Tibial artery (tissue), 4 donors: Measurements from ENCODE around the gene GABBR2.

ENCODE experiments used
- DNase-seq, 2 donors: peaks; one replicate each; pipeline ENCODE4 v3.0.0-alpha.2; 2019
- H3K27ac ChIP-seq, 2 donors: fragments of 200-600 bp; sonication (generic) in 1 of 2; 1 replicate in 1 of 2; 2 replicates in 1 of 2; pipeline ENCODE4 v1.5.1; 2018 to 2019; ENCODE audit warnings: mild to moderate bottlenecking in 1 of 2
- H3K27me3 ChIP-seq, 2 donors: fragments of 200-600 bp; sonication (generic) in 1 of 2; one replicate each; pipeline versions ENCODE4 v1.5.1 to v1.6.0; 2016 to 2019
- H3K36me3 ChIP-seq, 3 donors: fragments of 200-600 bp; sonication (generic) in 2 of 3; one replicate each; pipeline ENCODE4 v1.5.1; 2016 to 2019; ENCODE audit warnings: mild to moderate bottlenecking in 2 of 3
- H3K4me1 ChIP-seq, 4 donors: fragments of 200-600 bp; sonication (generic) in 2 of 4; 1 replicate in 3 of 4; 2 replicates in 1 of 4; pipeline ENCODE4 v1.5.1; 2016 to 2019
- H3K4me3 ChIP-seq, 2 donors: fragments of 200-600 bp; sonication (generic) in 1 of 2; 1 replicate in 1 of 2; 2 replicates in 1 of 2; pipeline ENCODE4 v1.5.1; 2018 to 2019; ENCODE audit warnings: mild to moderate bottlenecking in 2 of 2
- H3K9me3 ChIP-seq, 3 donors: fragments of 200-600 bp; sonication (generic) in 1 of 3; one replicate each; pipeline ENCODE4 v1.5.1; 2016 to 2019
- CTCF ChIP-seq, 2 experiments: fragments of 200-600 bp in 1 of 2; fragments of 450-650 bp in 1 of 2; IDR thresholded peaks; one replicate each; pipeline ENCODE4 v1.5.1; 2017 to 2019; ENCODE audit warnings: antibody characterized with exemption in 2 of 2, mild to moderate bottlenecking in 1 of 2, moderate library complexity in 1 of 2
- intact Hi-C: fragments of 100-400 bp; cut with DNase I; formaldehyde crosslinking; loops from one replicate; pipeline ENCODE4 v1.15.0; 2023; ENCODE audit warnings: low total_unique reads

GABBR2 gene

GRCh38 chr9:98570055-98570454 lies 138.7 kb downstream of the GABBR2 start:
- intact Hi-C loops = no loop called here
- Histone ChIP-seq H3K36me3 (no peaks in the 10 kb centered on the region), H3K27me3 (peaks cover 0 to 4% of the 10 kb centered on the region in 2 donors), H3K27ac (no peak overlapping the region), H3K9me3 (no peaks in the 10 kb centered on the region), H3K4me3 (no peak overlapping the region), H3K4me1 (no peaks in the 10 kb centered on the region)
- no peak for TF ChIP-seq CTCF (IDR thresholded peaks at IDR 0.05)
- no peak for DNase-seq

- DNase-seq = no peak
- Histone ChIP-seq H3K4me3 (no peak overlapping the region), H3K36me3 (no peaks in the 10 kb centered on the region), H3K9me3 (no peaks in the 10 kb centered on the region), H3K27ac (no peak overlapping the region), H3K27me3 (peaks cover 0 to 4% of the 10 kb centered on the region in 2 donors), H3K4me1 (no peaks in the 10 kb centered on the region)
- intact Hi-C loops = no loop called here
- TF ChIP-seq CTCF (IDR thresholded peaks at IDR 0.05) = no peak
Observed at GRCh38 chr9:98569491-98569890, 139.2 kb downstream of the GABBR2 start.

GRCh38 chr9:98568909-98569469 lies 139.7 kb downstream of the GABBR2 start:
- Histone ChIP-seq H3K4me1 (no peaks in the 10 kb centered on the region), H3K27me3 (peaks cover 0 to 4% of the 10 kb centered on the region in 2 donors), H3K9me3 (no peaks in the 10 kb centered on the region), H3K27ac (no peak overlapping the region), H3K36me3 (no peaks in the 10 kb centered on the region), H3K4me3 (no peak overlapping the region)
- DNase-seq = no peak
- no peak for TF ChIP-seq CTCF (IDR thresholded peaks at IDR 0.05)
- intact Hi-C loops = no loop called here

GRCh38 chr9:98568234-98568908 lies 140.4 kb downstream of the GABBR2 start:
- Histone ChIP-seq H3K27ac (no peak overlapping the region), H3K27me3 (peaks cover 0 to 4% of the 10 kb centered on the region in 2 donors), H3K9me3 (no peaks in the 10 kb centered on the region), H3K4me3 (no peak overlapping the region), H3K36me3 (no peaks in the 10 kb centered on the region), H3K4me1 (no peaks in the 10 kb centered on the region)
- intact Hi-C loops = no loop called here
- no peak for TF ChIP-seq CTCF (IDR thresholded peaks at IDR 0.05)
- DNase-seq = no peak

- intact Hi-C loops = no loop called here
- Histone ChIP-seq H3K27me3 (peaks cover 0 to 4% of the 10 kb centered on the region in 2 donors), H3K9me3 (no peaks in the 10 kb centered on the region), H3K36me3 (no peaks in the 10 kb centered on the region), H3K27ac (no peak overlapping the region), H3K4me1 (no peaks in the 10 kb centered on the region), H3K4me3 (no peak overlapping the region)
- TF ChIP-seq CTCF (IDR thresholded peaks at IDR 0.05) = no peak
- DNase-seq = no peak
Observed at GRCh38 chr9:98567540-98568233, 141.0 kb downstream of the GABBR2 start.
